Osteoblast (primary cell): ENCODE results near the gene ANO2. TPM values are rescaled to one million over a fixed set of nuclear protein-coding genes. Genes with fewer than 3 reads are reported as not detected.

ENCODE experiments used
- DNase-seq: peaks from one replicate; pipeline ENCODE4 v3.0.0; 2011; ENCODE audit warnings: low spot score, mixed read lengths; ENCODE audit not compliant: insufficient read length; ENCODE audit errors: missing footprints
- H2AFZ ChIP-seq: 2 replicates; pipeline ENCODE4 v1.6.0; 2011; ENCODE audit warnings: mild to moderate bottlenecking, low read length
- H3K27ac ChIP-seq: 2 replicates; pipeline ENCODE4 v1.5.1; 2011; ENCODE audit warnings: mild to moderate bottlenecking, low read depth, low read length, moderate library complexity
- H3K27me3 ChIP-seq: 2 replicates; pipeline ENCODE4 v1.6.0; 2012; ENCODE audit warnings: mild to moderate bottlenecking, control low read depth, inconsistent platforms, low read length, moderate library complexity; ENCODE audit not compliant: insufficient read depth
- H3K36me3 ChIP-seq: 2 replicates; pipeline ENCODE4 v1.5.1; 2011; ENCODE audit warnings: mild to moderate bottlenecking, low read length, control low read depth, moderate library complexity; ENCODE audit not compliant: insufficient read depth
- H3K4me1 ChIP-seq: 2 replicates; pipeline ENCODE4 v1.5.1; 2011; ENCODE audit warnings: mild to moderate bottlenecking, low read length, control low read depth, moderate library complexity; ENCODE audit not compliant: insufficient read depth
- H3K4me2 ChIP-seq: 2 replicates; pipeline ENCODE4 v1.6.0; 2011; ENCODE audit warnings: mild to moderate bottlenecking, low read length; ENCODE audit not compliant: insufficient read depth
- H3K4me3 ChIP-seq: fragments of 200-600 bp; sonication (generic); 3 replicates; pipeline ENCODE4 v1.5.1; 2012; ENCODE audit warnings: mild to moderate bottlenecking, low read length, inconsistent platforms; ENCODE audit not compliant: insufficient read depth
- H3K79me2 ChIP-seq: 2 replicates; pipeline ENCODE4 v1.6.0; 2012; ENCODE audit warnings: mild to moderate bottlenecking, low read length, control low read depth, inconsistent platforms; ENCODE audit not compliant: insufficient read depth
- H3K9me3 ChIP-seq: 2 replicates; pipeline ENCODE4 v1.5.1; 2011; ENCODE audit warnings: low read depth, low read length, control low read depth
- H4K20me1 ChIP-seq: 2 replicates; pipeline ENCODE4 v1.6.0; 2012; ENCODE audit warnings: mild to moderate bottlenecking, low read length, control low read depth; ENCODE audit not compliant: insufficient read depth
- CTCF ChIP-seq: IDR thresholded peaks from 2 replicates; pipeline ENCODE4 v1.5.1; 2011; ENCODE audit warnings: mild to moderate bottlenecking, low read depth, low read length, moderate library complexity; ENCODE audit errors: extremely low read depth
- total RNA-seq: library from RNA; depleted of rRNA; stranded (reverse); fragments of >200 nt; gene quantifications from 2 replicates; pipeline ENCODE4 v1.2.3, GENCODE V29; 2012

ANO2 gene
- total RNA-seq, 1 donor = under 0.01 TPM

- H3K4me1 ChIP-seq = no peaks in the 10 kb centered on the region
These were observed 360.5 kb downstream of the ANO2 start for GRCh38 chr12:5584412-5585175.

GRCh38 chr12:5582541-5582940 lies 362.5 kb downstream of the ANO2 start:
- H4K20me1 ChIP-seq = no peaks in the 10 kb centered on the region
- H3K36me3 ChIP-seq = no peaks in the 10 kb centered on the region
- no peak overlapping the region for H2AFZ ChIP-seq
- no peak overlapping the region for H3K27ac ChIP-seq
- no peak overlapping the region for H3K4me2 ChIP-seq
- no peaks in the 10 kb centered on the region for H3K27me3 ChIP-seq
- no peaks in the 10 kb centered on the region for H3K4me1 ChIP-seq
- no peak for DNase-seq
- H3K4me3 ChIP-seq = no peak overlapping the region
- H3K79me2 ChIP-seq = no peaks in the 10 kb centered on the region
- TF ChIP-seq CTCF = no peak
- no peaks in the 10 kb centered on the region for H3K9me3 ChIP-seq

More at GRCh38 chr12:5584412-5585175, 360.5 kb downstream of the ANO2 start:
- H3K4me2 ChIP-seq = no peak overlapping the region
- no peak overlapping the region for H2AFZ ChIP-seq
- H3K4me3 ChIP-seq = no peak overlapping the region
- H4K20me1 ChIP-seq = no peaks in the 10 kb centered on the region
- no peak overlapping the region for H3K27ac ChIP-seq
- no peaks in the 10 kb centered on the region for H3K27me3 ChIP-seq
- no peaks in the 10 kb centered on the region for H3K36me3 ChIP-seq
- no peaks in the 10 kb centered on the region for H3K79me2 ChIP-seq
- no peak for TF ChIP-seq CTCF
- H3K9me3 ChIP-seq = no peaks in the 10 kb centered on the region
- DNase-seq = no peak

- Histone ChIP-seq H2AFZ (no peak overlapping the region), H3K4me2 (no peak overlapping the region), H3K27me3 (no peaks in the 10 kb centered on the region), H3K27ac (no peak overlapping the region), H3K4me3 (no peak overlapping the region), H3K79me2 (no peaks in the 10 kb centered on the region), H3K9me3 (no peaks in the 10 kb centered on the region), H4K20me1 (no peaks in the 10 kb centered on the region), H3K4me1 (no peaks in the 10 kb centered on the region), H3K36me3 (no peaks in the 10 kb centered on the region)
- DNase-seq = peak; percentile 14
- no peak for TF ChIP-seq CTCF
These were observed 363.0 kb downstream of the ANO2 start for GRCh38 chr12:5582018-5582417.

GRCh38 chr12:5581616-5582015 lies 363.4 kb downstream of the ANO2 start:
- Histone ChIP-seq H3K36me3 (no peaks in the 10 kb centered on the region), H3K4me1 (no peaks in the 10 kb centered on the region), H3K27ac (no peak overlapping the region), H3K27me3 (no peaks in the 10 kb centered on the region), H3K4me2 (no peak overlapping the region), H3K9me3 (no peaks in the 10 kb centered on the region), H3K4me3 (no peak overlapping the region), H3K79me2 (no peaks in the 10 kb centered on the region), H4K20me1 (no peaks in the 10 kb centered on the region), H2AFZ (no peak overlapping the region)
- DNase-seq = peak; percentile 42
- no peak for TF ChIP-seq CTCF
